Vagina (tissue), 2 donors: ENCODE measurements around the gene RBFOX1.

Experiments used
- CTCF ChIP-seq, 3 experiments: fragments of 450-650 bp in 2 of 3; fragments of 200-600 bp in 1 of 3; sonication (generic) in 1 of 3; IDR thresholded peaks; one replicate each; pipeline ENCODE4 v1.5.1; 2017 to 2019; ENCODE audit warnings: antibody characterized with exemption in 3 of 3, mild to moderate bottlenecking in 2 of 3, moderate library complexity in 2 of 3
- POLR2A ChIP-seq, 2 donors: fragments of 450-650 bp; IDR thresholded peaks; one replicate each; pipeline ENCODE4 v1.6.1; 2017; ENCODE audit warnings: antibody characterized with exemption in 2 of 2, mild to moderate bottlenecking in 2 of 2, moderate library complexity in 2 of 2

- no peak for TF ChIP-seq CTCF (IDR thresholded peaks at IDR 0.05)
- TF ChIP-seq POLR2A (IDR thresholded peaks at IDR 0.05) = no peak
Observed at GRCh38 chr16:7314163-7314562, 18.5 kb upstream of the RBFOX1 start.
